Amygdala (tissue), 56 donors: ENCODE data around the gene CTPS1.
A peak's percentile ranks its signal among the peaks of the same experiment; 100 is the strongest.

Experiments
- DNase-seq, 56 donors: peaks; one replicate each; lab custom pipeline; 2025; lab: John Stamatoyannopoulos, UW

The CTPS1 gene

DNA sequence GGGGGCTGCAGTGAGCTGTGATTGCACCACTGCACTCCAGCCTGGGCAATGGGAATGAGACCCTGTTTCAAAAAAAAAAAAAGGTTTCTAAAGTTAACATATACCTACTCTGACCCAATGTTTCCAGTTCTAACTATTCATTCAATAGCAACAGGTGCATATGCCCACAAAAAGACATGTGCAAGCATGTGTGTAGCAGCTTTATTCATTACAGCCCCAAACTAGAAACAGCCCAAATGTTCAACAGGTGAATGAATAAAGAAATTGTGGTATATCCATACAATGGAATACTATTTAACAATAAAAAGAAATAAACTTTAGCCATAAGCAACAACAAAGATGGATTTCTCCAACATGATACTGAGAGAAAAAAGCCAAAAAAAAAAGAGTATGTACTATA is 21.3 kb upstream of the CTPS1 start:
- no peak for DNase-seq

DNA sequence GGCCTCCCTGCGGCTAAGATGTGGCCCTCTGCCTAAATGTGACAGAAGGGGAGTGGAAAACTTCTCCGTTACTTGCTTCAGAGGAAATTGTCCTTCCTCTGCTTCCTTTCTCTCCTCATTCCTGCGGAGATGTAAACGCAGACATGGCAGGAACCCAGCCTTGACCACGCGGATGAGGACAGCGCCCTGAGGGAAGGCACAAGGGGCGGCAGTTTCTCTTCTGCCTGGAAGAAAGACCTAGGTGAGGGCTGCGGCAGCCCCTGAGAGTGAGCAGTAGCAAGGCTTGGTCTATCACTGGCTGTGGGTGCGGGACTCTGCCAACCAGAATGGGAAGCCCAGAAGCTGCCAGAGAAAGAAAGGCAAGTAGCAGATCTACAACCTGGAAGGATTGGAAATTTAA is 14.0 kb upstream of the CTPS1 start:
- no peak for DNase-seq

DNA sequence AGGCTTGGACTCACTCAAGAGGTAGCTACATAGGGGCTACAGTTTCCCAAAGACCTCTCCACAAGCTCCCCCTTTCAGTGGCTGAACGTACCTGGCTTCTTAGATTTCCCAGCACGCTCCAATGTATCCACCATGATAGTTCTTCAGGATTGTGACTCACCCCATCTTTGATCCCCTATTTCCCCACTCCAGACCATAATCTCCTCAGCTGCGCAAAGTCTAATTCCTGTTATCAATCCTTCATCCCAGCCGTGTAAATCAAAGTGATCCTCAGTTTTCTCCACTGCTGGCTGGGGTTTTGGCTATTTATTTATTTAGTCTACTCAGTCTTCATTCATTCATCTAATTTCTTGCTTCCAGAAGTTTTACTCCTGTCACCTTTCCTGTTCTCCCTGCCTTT is 13.1 kb upstream of the CTPS1 start:
- DNase-seq: no peak

DNA sequence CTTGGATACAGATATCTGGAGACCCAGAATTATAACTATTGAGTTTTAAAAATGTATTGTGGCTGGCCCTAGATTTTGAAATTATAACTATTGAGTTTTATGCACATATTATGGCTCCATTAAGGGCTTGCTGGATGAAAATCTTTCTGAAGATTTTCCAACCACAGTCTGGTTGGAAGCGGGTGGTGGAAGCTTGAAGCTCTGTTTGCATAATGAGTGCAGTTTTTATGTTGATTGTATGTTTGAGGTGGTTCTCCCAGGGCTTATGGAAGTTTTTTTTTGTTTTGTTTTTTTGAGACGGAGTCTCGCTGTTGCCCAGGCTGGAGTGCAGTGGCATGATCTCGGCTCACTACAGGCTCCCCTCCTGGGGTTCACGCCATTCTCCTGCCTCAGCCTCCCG is 10.1 kb upstream of the CTPS1 start:
- DNase-seq: no peak

DNA sequence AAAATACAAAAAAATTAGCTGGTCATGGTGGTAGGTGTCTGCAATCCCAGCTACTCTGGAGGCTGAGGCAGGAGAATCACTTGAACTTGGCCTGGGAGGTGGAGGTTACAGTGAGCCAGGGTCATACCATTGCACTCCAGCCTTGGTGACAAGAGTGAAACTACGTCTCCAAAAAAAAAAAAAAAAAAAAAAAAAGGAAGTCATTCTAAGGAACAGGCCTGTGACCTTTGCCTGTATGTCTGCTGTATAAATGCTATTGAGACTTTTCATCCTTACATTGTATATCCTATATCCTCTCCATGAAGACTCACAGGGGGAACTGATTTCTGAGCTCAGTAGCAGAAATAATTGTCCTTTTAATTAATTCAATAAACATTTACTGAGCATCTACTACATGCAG is 7.5 kb upstream of the CTPS1 start:
- no peak for DNase-seq

DNA sequence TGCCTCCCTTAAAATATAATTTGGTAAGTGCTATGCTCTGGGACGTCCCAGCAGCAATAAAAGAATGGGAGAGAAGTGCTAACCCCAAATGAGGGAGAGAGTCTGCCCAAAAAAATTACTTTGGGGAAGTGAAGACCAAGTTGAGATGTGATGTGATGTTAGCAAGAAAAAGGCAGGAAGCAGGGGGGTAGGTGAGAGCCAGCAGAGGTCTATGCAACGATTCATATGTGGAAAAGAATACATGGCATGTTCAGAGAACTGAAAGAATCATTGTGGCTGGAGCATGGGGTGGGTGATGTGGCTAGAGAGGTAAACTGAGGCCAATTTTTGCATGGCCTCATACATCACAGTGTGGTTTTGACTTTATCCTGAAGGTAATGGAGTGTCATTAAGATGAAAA is 5.6 kb upstream of the CTPS1 start:
- no peak for DNase-seq

DNA sequence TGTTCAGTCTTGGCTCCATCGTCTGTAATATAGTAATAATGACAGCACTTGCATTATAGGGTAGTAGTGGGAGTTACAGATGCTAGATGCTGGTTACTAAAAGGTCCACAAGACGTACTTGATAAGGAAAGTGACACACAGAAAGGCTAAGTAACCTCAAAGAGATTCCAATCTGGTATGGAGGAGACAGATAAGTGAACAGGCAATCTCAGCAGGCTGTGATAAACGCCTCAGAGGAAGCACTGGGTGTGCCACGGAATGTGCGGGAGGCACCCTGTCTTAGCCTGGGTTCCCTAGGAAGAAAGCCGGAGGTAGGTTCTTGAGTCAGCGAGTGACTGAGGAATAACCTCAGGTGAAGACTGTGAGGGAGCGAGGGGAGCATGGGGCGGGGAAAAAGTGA is 4.6 kb upstream of the CTPS1 start:
- DNase-seq: no peak

DNA sequence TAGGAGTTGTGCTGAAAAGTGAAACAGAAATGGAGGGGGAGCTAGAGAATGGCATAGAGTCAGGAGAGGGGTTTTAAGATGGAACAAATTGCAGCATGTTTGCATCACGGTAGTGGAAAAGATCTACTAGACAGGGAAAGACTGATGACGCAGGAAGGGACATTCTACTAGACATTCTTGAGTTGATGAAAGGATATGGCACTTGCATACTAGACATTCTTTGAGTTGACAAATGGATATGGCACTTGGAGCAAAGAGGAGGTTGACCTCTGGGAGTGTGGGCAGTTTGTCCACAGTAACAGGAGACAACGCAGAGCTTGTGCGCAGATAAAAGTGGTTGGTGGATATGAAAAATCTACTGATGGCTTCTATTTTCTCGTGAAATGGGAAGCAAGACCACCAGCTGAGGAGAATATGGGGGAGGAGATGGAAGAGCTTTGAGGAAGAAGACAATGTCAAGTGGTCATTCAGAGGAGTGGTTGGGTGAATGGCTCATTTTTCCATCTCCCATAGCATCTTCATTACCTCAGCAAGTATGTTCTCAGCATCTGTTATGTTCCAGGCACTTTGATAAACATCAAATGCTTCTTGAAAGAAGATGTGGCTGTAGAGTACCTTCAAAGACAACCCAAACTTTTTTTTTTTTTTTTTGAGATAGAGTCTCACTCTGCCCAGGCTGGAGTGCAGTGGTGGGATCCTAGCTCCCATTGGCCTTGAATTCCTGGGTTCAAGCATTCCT is 2.4 kb upstream of the CTPS1 start:
- no peak for DNase-seq

DNA sequence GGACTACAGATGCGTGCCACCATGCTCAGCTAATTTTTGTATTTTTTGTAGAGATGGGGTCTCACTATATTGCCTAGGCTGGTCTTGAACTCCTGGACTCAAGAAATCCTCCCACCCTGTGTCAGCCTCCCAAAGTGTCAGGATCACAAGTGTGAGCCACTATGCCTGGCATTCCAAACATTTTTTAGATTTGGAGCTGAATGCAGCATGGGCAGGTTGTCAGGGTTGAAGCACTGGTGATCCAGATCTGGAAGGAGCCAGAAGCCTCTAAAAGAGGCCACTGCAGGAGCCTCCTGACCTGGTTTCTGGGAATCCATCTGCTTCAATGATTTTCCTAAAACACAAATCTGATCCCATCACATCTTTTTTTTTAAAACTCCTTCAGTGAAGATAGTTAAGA is 1.8 kb upstream of the CTPS1 start:
- DNase-seq: no peak

DNA sequence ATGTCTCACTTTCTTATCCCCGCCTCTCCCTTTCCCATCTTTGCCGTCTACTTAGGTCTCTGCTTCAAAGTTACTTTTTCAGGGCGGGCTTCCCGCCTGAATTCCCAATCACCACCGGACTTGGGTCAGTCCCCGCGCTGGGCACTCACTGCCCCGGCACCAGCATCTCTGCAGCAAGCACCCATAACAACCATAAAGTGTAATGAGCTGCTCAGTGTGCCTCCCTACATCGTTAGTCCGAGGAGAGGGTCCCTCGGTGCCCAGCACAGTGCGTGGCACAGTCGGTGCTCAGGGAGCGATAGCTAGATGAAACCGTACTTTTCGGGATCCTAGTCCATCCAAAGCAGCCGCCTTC is 633 bp upstream of the CTPS1 start:
- DNase-seq: peak in 1 of 56 donors; percentile 15

DNA sequence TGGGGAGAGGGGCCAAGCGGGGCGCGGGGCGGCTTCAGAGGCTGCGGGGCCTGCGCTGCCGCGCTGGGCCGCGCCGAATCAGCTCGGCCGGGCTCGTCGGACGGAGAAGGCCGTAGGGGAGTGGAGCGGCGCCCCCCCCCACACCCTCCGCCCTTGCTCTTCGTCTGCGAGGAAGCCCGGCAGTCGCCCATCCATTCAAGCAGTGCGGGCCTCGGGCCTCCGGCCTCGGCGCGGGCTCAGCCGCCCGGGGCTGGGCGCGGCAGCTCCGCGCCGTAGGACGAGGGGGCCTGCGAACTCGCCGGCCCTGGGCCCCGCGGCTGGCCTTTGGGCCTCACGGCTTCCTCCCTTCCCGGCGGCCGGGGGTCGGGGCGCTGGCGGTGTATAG is 564 bp downstream of the CTPS1 start:
- no peak for DNase-seq

DNA sequence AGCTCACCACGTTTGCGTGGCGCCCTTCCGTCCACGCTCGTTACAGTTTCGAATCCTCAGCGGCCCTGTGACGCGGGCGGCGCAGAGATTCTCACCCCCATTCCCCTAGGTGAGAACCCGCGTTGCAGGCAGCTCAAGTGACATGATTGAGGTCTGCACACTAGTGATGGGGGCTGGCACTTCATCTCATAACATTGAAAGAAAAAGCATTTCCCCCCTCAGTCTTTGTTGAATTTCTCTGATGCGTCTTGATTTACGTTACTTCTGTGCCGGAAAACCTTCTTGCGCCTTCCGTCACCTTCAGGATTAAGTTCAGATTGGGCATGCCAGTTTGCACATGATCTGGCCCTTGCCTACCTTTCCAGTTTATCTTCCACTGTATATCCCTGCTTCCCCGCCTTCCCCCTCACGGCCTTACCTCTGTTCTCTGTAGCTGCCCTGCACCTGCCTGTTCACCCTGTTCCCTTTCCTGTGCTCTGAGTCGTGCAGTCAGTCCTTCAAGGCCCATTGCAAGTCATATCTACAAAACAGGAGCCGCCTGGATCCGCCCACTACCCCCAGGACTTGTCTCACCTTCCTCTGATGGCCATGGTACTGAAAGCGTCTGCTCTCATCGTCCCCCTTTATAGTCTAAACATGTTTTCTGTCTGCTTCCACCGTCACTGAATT is 1.1 kb downstream of the CTPS1 start:
- DNase-seq: peak in 10 of 56 donors; percentile 6 to 49 (median 20)

DNA sequence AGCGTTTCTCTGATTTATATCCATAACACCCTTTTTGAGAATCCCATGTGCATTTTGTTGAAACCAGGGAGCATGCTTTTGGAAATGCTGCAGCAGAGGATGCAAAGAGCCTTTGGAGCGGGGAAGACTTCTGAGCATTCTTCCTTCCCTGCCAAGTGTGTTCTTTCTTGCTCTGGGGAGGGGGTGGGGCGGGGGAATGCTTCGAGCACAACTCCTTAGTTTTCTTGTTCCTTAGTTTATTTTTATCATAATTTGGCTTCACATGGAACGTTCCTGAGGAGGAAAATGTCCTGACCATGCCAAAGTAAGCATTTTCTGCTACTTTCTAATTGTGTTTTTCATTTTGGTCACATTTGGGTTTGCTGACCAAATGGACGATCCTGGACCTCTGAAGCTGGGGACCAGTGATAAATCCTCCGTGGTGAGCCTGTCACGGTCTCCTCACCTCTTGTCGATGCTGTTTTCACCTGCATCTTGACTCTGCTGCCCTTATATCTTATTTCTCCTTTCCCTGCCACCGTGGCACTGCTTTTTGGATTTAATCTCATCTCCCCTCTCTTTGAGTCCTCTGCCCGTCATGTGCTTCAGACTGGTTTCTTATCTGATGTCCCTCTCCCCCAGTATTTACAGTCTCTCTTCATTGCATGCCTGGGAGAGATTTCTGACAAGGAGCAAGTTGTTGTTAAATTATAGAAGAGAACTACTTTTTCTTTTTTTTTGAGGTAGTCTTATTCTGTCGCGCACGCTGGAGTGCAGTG is 2.4 kb downstream of the CTPS1 start:
- no peak for DNase-seq

DNA sequence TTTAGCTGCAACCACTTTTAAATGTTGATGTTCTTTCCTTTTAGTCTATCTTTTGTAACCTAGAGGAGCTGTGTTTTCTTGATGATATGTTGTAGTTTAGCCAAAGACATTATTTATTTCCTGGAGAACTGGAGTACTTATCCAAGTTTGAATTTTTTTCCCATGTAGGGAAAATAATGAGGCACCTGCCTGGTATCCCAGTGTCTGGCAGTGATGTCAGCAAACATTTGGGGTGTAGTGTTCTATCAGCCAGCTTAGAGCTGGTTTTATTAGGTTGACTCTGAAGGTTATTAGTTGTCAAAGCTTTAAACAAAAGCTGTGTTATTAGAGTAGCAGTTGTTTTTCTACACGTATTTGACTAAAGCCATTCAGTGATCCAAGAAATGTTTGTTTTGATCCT is 3.2 kb downstream of the CTPS1 start:
- no peak for DNase-seq

DNA sequence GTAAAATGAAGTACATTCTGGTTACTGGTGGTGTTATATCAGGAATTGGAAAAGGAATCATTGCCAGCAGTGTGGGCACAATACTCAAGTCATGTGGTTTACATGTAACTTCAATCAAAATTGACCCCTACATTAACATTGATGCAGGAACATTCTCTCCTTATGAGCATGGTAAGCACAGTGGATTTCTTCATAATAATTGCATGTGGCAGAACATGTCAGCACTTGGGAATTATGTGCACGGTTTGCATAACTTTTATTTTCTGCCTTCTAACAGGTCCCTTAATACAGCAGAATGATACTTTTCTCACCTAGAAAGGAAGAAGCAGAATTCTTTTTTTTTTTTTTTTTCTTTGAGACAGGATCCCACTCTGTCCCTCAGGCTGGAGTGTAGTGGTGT is 3.8 kb downstream of the CTPS1 start:
- DNase-seq: no peak

DNA sequence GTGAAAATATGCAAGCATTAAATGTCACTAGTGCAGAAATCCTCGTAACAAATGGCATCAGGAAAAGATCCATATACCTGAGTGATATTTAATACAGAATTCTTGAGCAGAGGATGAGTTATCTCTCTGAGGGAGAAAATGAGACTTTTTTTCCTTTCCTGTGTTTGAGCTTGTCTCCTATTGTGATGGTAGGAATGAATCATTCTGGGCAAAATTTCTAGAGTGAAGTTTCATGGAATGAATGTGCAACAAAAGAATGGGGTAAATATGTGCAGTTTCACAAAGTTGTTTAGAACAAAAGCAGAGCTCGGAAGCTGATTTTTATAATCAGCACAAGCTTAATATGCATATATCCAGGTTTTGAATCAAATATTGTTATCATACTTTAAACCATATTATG is 4.6 kb downstream of the CTPS1 start:
- DNase-seq: no peak

DNA sequence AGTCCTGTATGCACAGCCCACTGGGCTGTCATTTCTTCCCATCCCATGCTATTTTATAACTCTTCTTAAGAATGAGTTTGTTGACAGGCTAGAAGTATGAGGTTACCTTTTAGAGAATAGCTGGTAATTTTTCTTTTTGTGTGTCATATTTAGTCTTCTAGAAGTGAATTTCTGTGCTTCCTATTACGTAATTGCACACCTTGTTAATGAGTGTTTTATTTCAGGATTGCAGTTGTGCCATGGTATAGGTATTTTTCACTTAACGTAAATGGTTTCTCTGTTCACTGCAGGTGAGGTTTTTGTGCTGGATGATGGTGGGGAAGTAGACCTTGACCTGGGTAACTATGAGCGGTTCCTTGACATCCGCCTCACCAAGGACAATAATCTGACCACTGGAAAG is 5.0 kb downstream of the CTPS1 start:
- no peak for DNase-seq

DNA sequence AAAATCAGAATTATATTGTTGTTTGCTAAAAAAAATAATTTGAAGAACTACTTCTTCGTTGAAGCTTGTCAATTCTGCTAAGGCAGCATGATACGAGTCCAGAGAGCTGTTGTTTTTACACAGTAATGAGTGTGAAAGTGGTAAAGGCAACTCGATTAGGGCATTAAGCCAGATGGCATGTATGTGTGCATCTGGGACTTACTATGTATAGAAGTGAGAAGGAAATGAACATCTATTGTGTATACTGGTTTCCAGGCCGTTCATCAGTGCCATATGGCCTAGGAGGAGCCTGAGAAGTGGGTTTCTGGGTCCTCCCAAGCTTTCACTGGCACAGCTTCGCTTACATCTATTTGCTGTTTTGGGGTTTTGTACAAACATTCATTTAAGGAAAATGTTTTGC is 5.7 kb downstream of the CTPS1 start:
- DNase-seq: peak in 2 of 56 donors; percentile 6 to 8

DNA sequence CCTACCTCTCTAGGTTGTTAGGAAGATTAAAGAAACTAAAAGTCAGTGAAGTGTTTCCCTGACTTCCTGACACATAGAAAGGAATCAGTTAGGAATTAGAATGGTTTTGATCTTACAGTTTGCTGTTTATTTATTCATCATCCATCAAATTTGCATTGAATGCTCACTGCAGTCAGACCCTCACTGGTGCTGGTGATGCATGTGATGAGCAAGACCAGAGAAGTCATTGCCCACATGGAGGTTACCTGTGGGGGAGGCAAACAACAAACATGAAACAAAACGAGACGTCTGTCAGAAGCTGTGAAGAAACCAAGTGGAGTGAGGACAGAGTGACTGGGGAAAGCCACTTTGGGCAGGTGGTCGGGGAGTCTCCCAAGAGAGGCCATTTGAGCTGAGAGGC is 6.4 kb downstream of the CTPS1 start:
- DNase-seq: no peak

DNA sequence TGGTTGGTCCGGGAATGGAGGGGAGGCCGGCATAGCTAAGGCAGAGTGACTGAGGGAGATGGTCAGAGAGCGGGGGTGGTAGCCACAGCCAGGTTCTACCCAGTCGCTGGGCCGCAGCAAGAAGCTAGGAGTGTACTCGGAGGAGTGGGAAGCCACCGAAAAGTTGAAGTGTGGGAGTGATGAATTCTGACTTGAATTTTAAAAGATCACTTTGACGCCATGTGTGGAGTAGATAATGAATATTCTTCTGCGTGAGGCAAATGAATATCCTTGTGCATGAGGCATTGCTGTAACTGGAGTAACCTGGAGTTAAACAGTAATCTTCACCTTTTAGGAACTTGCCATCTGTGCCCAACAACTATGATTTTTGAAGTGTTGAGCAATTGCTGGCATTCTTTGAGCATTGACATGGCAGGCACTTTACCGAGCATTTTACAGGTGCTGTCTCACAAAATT is 6.9 kb downstream of the CTPS1 start:
- DNase-seq: no peak

DNA sequence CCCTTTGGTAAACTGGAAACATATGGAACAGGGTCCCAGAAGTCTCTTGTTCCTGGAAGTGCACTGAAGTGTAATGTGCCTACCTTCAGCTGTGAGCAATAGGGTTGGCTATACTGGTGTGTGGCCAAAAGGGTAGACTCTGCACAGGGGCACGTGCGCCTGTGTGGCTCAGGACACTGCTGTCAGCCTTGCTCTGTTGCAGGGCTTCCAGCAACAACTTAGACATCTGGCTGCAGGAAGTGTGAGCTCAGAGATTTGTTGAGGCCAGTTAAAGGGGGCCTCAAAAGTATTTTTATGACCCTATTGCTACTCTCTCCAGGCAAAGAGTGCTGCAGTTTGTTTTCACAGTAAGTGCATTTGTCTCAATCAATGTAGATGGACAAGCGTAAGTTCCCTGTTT is 7.5 kb downstream of the CTPS1 start:
- DNase-seq: no peak
